HG02870 (cell line): ENCODE measurements around the gene SAG.
"Not testable (repeated sequence)": the region's sequence is repeated elsewhere in the genome, so short reads cannot be mapped to it uniquely, and the experiment has no call there.

Source experiments
- ATAC-seq: cut with Tn5 transposase; IDR thresholded peaks from one replicate; pipeline ENCODE4 v1.9.1; 2021; ENCODE audit warnings: mild to moderate bottlenecking, moderate library complexity; ENCODE audit not compliant: unreplicated experiment

Gene SAG

GRCh38 chr2:233328922-233329321 lies 21.3 kb downstream of the SAG start:
- ATAC-seq = no peak

- no peak for ATAC-seq
Measured at GRCh38 chr2:233329489-233330135, 22.0 kb downstream of the SAG start.

GRCh38 chr2:233331536-233331935 lies 23.9 kb downstream of the SAG start:
- peak; percentile 86 for ATAC-seq

GRCh38 chr2:233332125-233332524 lies 24.5 kb downstream of the SAG start:
- no peak for ATAC-seq

- ATAC-seq = no peak
Measured at GRCh38 chr2:233334915-233335314, 27.3 kb downstream of the SAG start.

GRCh38 chr2:233336091-233336490 lies 28.5 kb downstream of the SAG start:
- not testable (repeated sequence) for ATAC-seq

- no peak for ATAC-seq
Measured at GRCh38 chr2:233336541-233336940, 28.9 kb downstream of the SAG start.

- no peak for ATAC-seq
Measured at GRCh38 chr2:233338046-233338445, 30.4 kb downstream of the SAG start.

- no peak for ATAC-seq
Measured at GRCh38 chr2:233338812-233339368, 31.3 kb downstream of the SAG start.

- ATAC-seq = no peak
Measured at GRCh38 chr2:233339427-233339826, 31.8 kb downstream of the SAG start.

- ATAC-seq = no peak
Measured at GRCh38 chr2:233341296-233341695, 33.7 kb downstream of the SAG start.

- no peak for ATAC-seq
Measured at GRCh38 chr2:233342301-233342700, 34.7 kb downstream of the SAG start.

GRCh38 chr2:233343171-233343705 lies 35.6 kb downstream of the SAG start:
- no peak for ATAC-seq

GRCh38 chr2:233346376-233346775 lies 38.8 kb downstream of the SAG start:
- ATAC-seq = no peak

GRCh38 chr2:233346930-233347329 lies 39.3 kb downstream of the SAG start:
- no peak for ATAC-seq

GRCh38 chr2:233349005-233349998 lies 41.7 kb downstream of the SAG start:
- no peak for ATAC-seq

GRCh38 chr2:233350708-233351107 lies 43.1 kb downstream of the SAG start:
- ATAC-seq = no peak

- no peak for ATAC-seq
Measured at GRCh38 chr2:233351423-233351822, 43.8 kb downstream of the SAG start.

- no peak for ATAC-seq
Measured at GRCh38 chr2:233352141-233352842, 44.7 kb downstream of the SAG start.

- ATAC-seq = no peak
Measured at GRCh38 chr2:233353101-233353768, 45.6 kb downstream of the SAG start.
